ENCODE results near the gene PCGF2.

PCGF2 gene

DNA sequence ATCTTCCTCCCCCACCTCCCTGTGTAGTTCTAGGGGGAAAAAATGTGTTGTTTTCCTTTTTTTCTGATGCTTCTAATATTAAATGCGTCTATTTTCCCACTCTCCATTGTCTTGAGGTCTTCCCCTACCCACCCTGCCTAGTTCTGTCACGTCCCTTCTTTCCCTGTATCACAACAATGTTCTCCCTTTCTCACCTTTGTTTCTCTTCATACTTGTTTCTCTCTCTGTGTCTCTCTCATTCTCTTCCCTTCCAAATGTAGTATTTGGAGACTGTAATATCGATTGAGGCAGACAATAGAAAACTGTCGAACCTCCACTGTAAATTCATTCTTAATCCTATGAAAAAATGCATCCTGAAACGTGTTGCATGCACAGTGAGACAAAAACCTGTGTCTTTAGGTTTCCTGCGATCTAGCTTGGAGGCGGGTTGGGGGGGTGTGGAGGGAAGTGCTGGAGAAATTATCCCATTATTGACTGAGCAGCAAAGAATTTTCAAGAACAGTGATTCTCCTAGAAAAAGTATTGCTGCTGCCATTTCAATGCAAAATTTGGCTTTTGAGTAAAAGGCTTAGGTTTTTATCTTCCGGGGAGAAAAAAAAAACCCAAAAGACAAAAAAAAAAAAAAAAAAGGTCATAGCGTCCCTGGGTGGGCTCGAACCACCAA lies 3.1 kb upstream of the PCGF2 start:
- DNase-seq (ENCODE audit: low read depth in 2 of 2) = no peak

DNA sequence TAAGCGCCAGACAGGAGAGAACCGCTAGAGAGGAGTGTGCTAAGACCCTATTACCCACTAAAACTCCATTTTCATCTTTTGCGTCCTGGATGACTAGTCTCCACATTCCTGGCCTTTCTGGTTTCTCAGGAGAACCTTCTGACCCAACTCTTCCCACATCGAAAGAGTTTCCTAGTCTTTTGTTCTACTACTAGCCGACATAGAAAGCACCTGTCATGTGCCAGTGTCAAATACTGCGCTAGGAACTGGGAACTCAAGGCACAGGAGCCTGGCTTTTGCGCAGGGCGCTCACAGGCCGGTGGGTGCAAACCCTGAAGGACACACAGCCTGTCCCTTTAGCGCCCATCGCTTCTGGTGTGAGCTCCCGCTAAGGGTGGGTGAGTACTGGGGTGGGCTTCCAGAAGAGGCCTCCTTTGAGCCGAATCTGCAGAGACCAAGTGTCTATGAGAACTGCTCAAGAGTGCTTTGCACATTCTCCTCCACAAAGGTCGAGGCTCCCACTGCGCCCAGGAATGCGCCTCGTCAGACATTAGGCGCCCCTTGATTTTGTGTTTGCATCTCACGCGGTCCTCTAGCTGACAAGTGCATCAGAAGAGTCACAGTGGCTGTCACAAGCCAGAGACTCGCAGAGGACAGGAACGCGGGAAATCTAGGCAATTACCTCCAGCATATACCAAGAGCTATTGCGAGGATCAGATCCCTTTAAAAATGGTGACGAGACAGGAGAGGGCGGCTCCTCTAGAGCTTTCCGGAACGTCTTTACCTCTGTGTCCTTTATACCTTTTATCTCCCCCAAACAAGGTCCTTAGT lies 2.4 kb upstream of the PCGF2 start:
- DNase-seq (ENCODE audit: low read depth in 2 of 2) = no peak

DNA sequence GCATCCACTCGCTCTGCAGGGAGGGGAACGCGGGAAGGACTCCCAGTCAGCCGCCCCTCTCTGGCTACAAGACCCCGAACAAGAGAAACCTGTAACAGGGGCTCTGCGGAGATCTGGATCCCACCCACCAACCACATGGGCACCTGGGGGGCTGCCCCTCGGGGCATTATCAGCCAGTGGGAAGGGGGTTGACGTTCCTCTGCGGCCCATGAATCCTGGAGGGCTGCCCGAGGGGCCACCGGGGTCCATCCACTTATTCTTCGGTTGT lies 1.8 kb upstream of the PCGF2 start:
- DNase-seq (ENCODE audit: low read depth in 2 of 2) = no peak

DNA sequence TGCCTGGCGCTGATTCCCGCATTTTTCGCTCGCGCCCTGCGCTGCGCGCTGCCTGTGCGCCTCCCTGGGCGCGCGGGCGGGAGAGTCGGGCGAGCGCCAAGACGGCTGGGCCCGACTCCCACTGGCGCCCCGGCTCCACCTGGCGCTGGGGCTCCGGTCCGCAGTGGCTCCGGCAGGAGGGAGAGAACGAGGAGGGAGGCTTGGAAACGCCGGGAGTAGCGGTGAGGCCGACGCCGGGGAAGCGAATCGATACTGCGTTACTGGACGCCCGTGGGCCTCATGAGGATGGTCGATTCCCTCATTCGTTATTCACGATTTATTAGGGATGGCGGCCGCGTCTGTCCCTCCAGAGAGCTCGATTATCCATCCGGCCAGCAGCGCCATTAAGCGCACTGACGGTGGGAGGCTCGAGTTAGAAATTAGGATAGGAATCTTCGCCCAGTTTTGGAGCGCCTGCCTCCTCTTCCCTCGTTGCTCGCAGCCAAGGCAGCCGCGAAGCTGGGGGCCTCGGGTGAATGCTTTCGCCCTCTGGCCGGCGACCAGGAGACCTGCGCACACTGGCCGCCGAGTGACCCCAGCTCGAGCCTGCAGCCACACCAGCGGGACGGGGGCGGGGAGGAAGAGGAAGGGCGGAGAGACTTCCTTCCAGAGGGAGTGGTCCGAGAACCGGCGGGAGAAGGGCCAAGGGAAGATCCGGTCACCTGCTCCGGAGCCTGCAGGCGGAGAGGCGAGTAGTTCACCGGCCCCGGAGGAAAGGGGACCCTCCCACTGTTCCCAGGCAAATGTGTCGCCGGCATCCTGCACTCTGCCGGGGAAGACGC lies 1.3 kb upstream of the PCGF2 start:
- DNase-seq (ENCODE audit: low read depth in 2 of 2) = no peak

DNA sequence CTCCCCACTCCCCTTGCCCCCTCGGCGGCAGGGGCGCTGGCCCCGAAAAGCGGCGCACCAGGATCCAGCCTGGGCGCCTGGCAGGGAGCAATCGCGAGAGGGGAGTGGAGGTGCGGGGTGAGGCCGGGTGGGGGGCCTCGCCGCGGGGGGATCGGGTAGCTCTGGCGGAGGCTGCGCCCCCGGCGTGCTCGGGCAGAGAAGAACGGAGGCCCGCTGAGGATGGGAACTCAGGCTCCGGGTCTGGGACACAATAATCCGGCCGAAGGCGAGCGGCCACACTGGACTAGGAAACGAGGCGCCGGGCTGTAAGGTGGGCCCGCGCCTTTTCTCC lies 721 bp upstream of the PCGF2 start:
- no peak for DNase-seq (ENCODE audit: low read depth in 2 of 2)

DNA sequence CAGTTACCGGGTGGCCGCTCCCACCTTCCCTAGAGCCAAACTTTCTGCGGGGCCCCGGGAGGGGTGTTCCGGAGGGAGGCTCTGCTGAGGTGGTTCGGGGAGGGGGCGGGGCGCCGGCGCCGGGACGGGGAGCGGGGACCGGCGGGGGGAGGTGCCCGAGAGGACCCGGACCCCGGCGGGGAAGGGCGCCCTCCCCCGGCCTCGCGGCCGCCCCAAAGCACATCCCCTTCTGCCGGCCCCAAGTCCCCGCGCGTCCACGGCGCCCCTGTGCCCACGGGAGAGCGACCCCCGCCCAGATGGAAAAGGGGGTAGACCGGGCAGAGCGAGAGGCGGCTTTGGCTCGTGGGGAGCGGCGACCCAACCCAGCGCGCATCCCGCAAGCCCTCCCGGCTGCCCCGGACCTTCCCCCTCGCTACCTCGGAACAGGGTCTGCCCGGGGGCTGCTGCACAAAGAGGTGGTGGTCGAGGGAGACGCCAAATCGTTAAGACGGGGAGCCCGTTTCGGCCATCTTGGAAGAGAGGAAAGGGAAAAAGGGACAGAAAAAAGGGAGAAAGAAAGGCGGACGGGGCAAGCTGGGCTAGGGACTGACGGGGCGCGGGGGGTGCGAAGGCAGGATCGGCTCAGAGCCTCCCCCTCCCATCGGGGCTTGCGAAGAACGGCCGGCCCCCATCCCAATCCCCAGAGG lies 530 bp downstream of the PCGF2 start:
- DNase-seq (ENCODE audit: low read depth in 2 of 2) = no peak

DNA sequence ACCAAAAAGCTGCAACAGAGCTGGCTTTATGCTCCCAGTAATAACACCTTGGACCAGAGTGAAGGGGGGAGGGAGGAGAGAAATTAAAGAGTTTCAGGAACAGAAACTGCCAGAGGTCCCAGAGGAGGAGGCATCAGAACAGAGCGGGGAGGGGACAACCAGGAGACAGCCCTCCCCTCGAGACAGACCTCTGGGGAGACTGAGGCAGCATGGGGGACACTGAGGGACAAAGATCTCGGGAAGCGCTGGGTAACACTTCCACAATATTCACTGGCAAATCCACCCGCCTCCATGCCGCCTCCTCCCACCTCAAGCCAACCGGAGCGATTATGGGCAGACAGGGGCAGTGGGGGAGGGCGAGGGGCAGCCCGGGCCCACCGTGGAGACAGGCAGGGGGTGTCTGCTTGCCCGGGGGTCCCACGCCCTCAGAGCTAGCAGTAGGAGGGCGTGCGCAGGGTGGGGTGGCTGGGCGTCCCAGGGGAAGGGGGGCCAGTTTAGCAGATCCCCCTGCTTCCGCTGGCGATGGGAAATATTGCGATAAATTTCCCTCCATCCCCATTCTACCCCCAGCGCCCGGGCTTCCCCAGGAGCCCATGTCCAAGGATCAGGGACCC lies 1.2 kb downstream of the PCGF2 start:
- DNase-seq (ENCODE audit: low read depth in 2 of 2) = no peak

DNA sequence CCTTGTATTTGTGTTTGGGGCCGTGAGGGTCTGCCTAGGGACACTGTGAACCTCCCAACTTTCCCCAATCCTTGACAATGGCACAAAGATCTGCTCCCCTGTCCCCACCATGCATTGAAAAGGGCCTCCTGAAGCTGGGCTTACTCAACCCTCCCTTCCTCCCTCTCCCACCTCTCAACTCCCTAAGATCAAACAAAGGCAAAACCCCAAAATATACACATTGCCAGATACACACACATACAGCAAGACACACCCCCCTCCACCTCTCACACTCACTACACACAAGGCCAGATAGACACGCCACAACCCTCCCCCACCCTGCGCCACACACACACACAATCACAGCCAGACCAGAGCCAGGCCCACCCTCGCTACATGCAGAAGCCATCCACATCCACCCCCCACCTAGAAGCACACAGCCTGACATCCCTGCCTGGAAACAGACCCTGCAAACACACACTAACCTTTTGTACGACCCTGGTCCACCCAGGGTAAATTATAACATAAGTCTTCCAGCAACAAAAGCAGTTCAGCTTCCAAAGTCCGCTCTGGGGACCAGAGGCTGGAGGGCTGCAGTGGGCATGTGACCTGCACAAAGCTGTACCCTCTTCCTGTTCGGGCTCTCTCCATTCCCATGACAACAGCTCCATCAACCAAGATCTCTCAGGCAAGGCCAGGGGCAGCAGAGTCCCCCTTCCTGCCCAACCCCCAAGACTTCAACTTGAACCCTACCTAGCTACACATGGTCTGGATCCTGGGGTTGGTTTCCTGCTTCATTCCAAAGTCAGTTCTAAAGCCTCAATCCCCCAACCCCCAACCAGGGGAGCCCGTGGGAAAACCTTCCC lies 1.9 kb downstream of the PCGF2 start:
- DNase-seq (ENCODE audit: low read depth in 2 of 2) = no peak

DNA sequence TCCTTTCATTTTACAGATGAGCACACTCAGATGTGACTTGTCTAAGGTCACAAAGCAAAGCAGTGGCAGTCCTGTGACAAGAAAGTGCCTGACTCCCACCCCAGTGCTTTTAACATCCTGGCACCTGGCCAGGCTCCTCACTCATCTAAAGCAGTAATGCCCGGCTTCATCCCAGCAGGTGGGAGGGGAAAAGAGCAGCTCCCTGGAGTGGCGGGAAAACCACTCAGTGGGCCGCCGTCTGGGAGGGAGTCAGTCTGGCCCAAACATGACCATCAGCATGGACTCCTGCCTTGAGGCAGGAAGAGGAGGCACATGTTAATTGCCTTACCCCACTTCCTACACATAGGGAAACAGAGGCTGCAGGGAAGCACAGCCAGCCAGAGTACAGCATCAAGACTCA lies 2.6 kb downstream of the PCGF2 start:
- no peak for DNase-seq (ENCODE audit: low read depth in 2 of 2)

DNA sequence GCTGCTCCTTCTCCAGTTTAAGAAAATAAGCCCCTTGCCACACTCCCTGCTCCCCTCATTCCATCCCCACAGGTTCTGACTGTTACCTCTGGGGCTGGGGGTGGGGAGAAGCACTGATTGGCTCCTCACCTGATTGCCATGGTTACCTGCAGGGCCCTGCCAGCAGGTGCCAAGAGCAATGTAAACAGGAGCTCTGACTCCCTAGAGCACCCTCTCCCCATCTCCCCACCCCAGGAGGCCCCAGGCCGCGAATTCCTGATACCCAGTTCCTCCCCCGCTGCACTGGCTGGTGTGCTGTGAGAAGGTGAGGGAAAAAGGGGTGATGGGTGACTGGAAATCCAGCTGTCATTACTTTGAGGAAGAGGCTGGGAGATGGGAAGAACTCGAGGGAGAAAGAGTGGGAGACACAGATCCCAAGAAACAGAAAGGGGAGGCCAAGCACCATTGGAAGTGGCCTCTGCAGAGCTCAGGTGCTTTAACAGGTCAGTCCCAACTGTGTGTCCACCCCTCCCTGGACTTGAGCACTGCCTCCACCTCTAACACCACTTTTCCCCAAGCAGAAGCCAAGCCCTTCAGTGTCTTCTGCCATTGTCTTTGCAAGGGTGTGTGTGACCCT lies 4.5 kb downstream of the PCGF2 start:
- DNase-seq (ENCODE audit: low read depth in 2 of 2) = no peak

DNA sequence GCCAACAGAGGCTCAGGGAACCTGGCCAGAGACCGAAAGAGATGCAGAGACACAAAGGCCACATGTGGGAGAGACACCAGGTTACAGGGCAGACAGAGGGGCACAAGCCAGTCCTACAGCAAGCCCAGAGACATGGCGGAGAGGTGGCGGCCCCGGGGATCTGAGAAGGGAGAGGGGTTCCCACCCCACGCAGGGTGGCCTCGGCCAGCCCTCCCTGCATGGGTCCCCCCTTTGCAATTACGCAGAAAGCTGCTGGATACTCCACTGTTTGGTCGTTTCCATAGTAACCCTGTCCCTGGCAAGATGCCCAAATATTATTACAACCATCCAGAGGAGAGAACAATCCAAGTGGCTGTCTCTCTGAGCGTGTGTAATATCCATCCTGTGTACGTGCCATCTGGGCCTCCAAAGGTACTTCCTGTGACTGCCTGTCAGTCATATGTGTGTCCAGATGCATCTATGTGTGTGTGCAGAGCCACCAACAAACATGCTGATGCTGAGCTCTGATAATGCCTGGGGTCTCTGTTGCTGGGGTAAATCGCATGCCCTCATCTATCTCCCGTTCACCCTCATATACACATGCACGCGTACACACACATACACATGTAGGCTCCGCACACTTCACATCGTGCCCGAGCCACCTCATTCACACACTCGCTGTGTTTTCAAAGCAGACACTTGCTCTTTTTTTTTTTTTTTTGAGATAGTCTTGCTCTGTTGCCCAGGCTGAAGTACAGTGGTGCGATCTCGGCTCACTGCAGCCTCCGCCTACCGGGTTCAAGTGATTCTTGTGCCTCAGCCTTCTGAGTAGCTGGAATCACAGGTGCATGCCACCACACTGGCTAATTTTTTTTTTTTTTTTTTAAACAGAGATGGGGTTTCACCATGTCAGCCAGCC lies 5.5 kb downstream of the PCGF2 start:
- no peak for DNase-seq (ENCODE audit: low read depth in 2 of 2)

DNA sequence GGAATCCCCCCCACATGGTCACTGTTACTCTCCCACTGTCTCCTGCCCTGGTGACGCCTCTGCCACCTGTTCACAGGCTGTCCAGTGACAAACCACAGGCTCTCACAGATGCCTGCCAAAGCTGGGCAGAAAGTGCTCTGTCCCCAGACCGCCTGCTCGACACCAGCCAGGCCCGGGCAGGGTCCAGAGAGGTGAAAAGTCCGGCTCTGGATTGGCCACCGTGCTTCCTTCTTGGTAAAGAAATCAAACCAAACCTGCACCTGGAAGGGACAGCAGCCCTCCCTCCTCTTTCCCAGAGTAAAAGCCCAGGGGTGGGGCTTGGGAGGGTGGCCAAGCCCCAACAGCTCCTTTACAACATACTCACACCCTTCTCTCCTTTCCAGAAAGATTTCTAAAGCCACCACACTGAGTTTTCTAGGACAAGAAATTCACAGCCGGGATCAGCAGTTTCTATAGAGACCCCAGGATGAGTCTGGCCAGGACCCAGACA lies 6.2 kb downstream of the PCGF2 start:
- DNase-seq (ENCODE audit: low read depth in 2 of 2) = no peak

DNA sequence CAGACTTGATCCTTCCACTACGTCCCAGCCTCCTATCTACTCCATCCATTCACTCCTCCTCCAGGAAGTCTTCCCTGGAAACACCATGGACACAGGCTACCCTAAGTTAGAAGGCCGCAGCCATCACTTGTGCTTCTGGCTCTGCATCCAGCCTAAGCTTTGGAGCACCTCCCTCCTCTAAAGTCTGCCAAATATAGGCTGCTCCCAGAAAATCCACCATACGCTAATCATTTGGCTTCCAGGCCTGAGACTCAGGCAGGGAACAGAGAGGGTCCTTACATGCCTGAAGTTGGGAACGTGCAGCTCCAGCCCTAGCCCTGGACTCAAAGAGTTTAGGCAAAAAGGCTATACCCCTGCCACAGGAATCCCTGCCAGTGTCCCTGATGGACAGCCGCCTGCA lies 6.7 kb downstream of the PCGF2 start:
- no peak for DNase-seq (ENCODE audit: low read depth in 2 of 2)

DNA sequence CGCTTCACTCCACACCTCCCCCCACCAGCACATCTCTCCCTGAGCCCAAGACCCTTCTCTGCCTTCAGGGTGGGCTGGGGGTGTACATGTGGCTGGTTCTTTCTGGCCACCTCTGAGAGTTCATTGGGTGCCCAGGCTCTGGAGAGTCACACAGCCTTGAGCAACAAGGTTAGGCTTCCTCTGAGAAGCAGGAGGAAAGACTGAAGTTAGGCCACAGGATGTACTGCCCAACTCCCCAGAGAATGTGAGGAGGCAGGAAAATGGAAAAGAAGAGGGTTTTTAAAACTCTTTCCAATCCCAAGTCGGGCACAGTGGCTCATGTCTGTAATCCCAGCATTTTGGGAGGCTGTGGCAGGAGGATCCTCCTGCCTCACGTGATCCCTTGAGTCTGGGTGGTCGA lies 7.3 kb downstream of the PCGF2 start:
- no peak for DNase-seq (ENCODE audit: low read depth in 2 of 2)

DNA sequence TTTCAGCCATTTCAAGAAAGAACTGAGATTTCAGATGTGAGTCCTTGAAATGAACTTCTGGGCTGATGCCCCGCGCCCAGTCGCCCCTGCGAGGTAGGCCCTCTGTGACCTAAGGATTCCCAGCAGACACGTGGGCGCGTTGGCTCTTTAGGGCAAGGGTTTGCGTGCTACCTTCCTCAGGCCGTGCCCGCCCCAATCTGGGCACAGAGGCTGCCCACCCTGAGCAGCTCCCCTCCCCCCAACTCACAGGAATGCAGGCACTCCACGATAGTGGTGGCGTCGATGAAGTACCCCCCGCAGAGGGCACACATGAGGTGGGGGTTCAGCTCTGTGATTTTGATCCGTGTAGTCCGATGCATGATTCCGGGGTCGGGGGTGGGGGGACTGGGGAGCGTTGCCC lies 8.1 kb downstream of the PCGF2 start:
- no peak for DNase-seq (ENCODE audit: low read depth in 2 of 2)

DNA sequence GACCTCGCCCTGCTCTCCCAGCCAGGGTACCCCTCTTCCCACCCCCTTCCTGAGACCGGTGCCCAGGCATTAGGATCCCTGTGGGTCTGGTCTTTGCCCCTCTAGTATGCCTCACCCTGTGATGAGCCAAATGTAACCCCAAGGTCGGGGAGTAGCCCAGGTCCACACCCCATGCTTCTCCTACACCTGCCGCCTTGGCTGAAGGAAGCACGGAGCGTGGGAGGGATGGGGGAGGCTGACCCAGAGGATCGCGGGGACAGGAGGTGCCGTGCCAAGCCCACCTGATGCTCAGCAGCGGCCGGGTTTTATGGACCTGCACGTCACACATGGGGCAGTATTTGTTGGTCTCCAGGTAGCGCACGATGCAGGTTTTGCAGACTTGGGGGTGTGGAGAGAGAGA lies 8.8 kb downstream of the PCGF2 start:
- DNase-seq (ENCODE audit: low read depth in 2 of 2) = no peak

DNA sequence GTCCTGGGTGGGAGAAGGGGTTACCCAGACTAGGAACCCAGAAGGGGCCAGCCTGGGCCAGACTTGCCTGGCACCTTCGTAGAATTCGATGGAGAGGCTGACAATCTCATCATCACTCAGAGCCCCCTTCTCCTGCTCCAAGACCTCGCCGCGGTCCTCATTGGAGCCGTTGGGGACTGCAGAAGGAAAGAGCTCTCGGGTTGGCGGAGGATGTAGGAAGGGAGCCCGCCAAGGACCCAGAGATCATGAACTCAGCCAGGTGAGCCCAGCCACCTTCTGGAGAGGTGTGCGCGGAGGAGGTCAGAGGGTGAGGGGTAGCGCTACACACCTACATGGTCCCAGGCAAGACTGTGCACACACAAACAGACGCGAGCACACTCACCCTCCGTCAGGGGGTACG lies 9.4 kb downstream of the PCGF2 start:
- no peak for DNase-seq (ENCODE audit: low read depth in 2 of 2)

DNA sequence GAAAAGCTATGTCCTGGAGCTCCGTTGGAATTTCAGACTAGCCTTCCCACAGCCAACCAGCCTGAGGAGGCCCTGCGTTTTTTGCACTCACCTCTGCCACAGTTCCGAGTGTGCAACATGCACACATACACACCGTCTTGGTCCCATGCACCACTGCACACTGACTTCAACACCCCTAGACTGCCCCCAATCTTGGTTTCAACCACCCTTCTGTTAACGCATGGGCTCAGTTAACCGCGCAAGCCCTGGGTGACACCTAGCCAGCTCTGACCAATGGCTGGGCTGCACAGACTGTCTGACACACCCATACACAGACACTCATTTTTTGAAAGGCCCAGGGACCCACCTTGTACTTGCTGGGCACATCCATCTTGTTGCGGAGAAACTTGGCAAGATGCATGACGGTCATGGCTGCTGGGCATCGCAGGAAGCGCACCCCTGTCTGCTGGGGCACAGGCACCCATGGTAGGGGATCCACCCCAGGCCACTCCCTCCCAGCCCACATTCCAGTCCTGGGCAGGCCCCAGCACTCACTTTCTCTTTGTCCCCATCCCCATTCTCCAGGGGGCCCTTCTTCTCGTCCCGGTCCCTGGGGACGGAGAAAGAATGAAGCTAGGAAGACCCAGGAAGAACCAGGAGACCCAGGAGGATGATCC lies 10.0 kb downstream of the PCGF2 start:
- DNase-seq (ENCODE audit: low read depth in 2 of 2) = no peak

Data from stimulated activated CD8-positive, alpha-beta memory T cell treated with anti-CD3 and anti-CD28 coated beads, Interleukin-2, amount 100 ng/mL, for 48 hours (primary cell).